Uterus (tissue), 2 donors: ENCODE data around the gene CXCL14.

Experiments used
- CTCF ChIP-seq, 4 experiments: fragments of 200-600 bp in 2 of 4; fragments of 450-650 bp in 2 of 4; sonication (generic) in 2 of 4; IDR thresholded peaks; one replicate each; pipeline ENCODE4 v1.5.1; 2016 to 2019; ENCODE audit warnings: antibody characterized with exemption in 4 of 4, mild to moderate bottlenecking in 2 of 4, moderate library complexity in 1 of 4
- POLR2A ChIP-seq, 2 donors: fragments of 450-650 bp; IDR thresholded peaks; one replicate each; pipeline ENCODE4 v1.6.1; 2016; ENCODE audit warnings: antibody characterized with exemption in 2 of 2, mild to moderate bottlenecking in 1 of 2, moderate library complexity in 1 of 2

- TF ChIP-seq POLR2A (IDR thresholded peaks at IDR 0.05) (no peak), CTCF (IDR thresholded peaks at IDR 0.05) (no peak)
These were observed 29.4 kb downstream of the CXCL14 start for GRCh38 chr5:135549413-135549812.
